Smooth muscle cell (in vitro differentiated cells): ENCODE results near the gene EPB41L4A. TPM values are rescaled to one million over a fixed set of nuclear protein-coding genes. Genes with fewer than 3 reads are reported as not detected.

Experiments
- DNase-seq: peaks from one replicate; lab custom pipeline; 2025; ENCODE audit not compliant: unreplicated experiment; lab: John Stamatoyannopoulos, UW
- H2AFZ ChIP-seq: fragments of 200-600 bp; sonication (generic); 2 replicates; pipeline ENCODE4 v1.6.0; 2016; ENCODE audit warnings: antibody characterized with exemption, low read depth, mild to moderate bottlenecking
- H3F3A ChIP-seq: fragments of 200-600 bp; sonication (generic); 2 replicates; pipeline ENCODE4 v1.6.0; 2017; ENCODE audit warnings: antibody characterized with exemption, low read depth
- H3K27ac ChIP-seq: fragments of 200-600 bp; sonication (generic); 2 replicates; pipeline ENCODE4 v1.5.1; 2016; ENCODE audit warnings: low read depth, mild to moderate bottlenecking
- H3K27me3 ChIP-seq: fragments of 200-600 bp; sonication (generic); 2 replicates; pipeline ENCODE4 v1.6.1; 2016; ENCODE audit warnings: low read depth, mild to moderate bottlenecking
- H3K36me3 ChIP-seq: fragments of 200-600 bp; sonication (generic); 2 replicates; pipeline ENCODE4 v1.5.1; 2016; ENCODE audit warnings: low read depth
- H3K4me1 ChIP-seq: fragments of 200-600 bp; sonication (generic); 2 replicates; pipeline ENCODE4 v1.5.1; 2016; ENCODE audit warnings: low read depth
- H3K4me2 ChIP-seq: fragments of 200-600 bp; sonication (generic); 2 replicates; pipeline ENCODE4 v1.6.0; 2016; ENCODE audit warnings: mild to moderate bottlenecking
- H3K4me3 ChIP-seq: fragments of 200-600 bp; sonication (generic); 2 replicates; pipeline ENCODE4 v1.5.1; 2016; ENCODE audit warnings: mild to moderate bottlenecking
- H3K79me2 ChIP-seq: fragments of 200-600 bp; sonication (generic); 2 replicates; pipeline ENCODE4 v1.6.0; 2016; ENCODE audit warnings: low read depth, mild to moderate bottlenecking
- H3K9ac ChIP-seq: fragments of 200-600 bp; sonication (generic); 2 replicates; pipeline ENCODE4 v1.6.0; 2016; ENCODE audit warnings: low read depth
- H3K9me3 ChIP-seq: fragments of 200-600 bp; sonication (generic); replicated peaks from 2 replicates; pipeline ENCODE4 v1.5.1; 2016; ENCODE audit warnings: low read depth
- H4K20me1 ChIP-seq: fragments of 200-600 bp; sonication (generic); 2 replicates; pipeline ENCODE4 v1.6.0; 2016; ENCODE audit warnings: low read depth
- CTCF ChIP-seq: fragments of 200-600 bp; sonication (generic); IDR thresholded peaks from 2 replicates; pipeline ENCODE4 v1.5.1; 2017; ENCODE audit warnings: borderline replicate concordance, mild to moderate bottlenecking, antibody characterized with exemption; ENCODE audit not compliant: insufficient read depth, poor library complexity, severe bottlenecking
- WGBS: methylation state at CpG from one replicate; pipeline ENCODE4 v1.1.7; 2016; ENCODE audit warnings: low lambda C conversion rate; 5-methylcytosine and 5-hydroxymethylcytosine counted together
- polyA plus RNA-seq: library from polyadenylated mRNA; unstranded; fragments of >200 nt; fragmentation: Nextera tagmentation; extraction: Ambion mirVana; gene quantifications from 2 replicates; pipeline ENCODE4 v1.2.1, GENCODE V29; 2016
- total RNA-seq: library from RNA; depleted of rRNA; stranded (reverse); fragments of >200 nt; gene quantifications from 2 replicates; pipeline ENCODE4 v1.2.3, GENCODE V29; 2014

EPB41L4A gene
- total and polyA plus RNA-seq, 2 experiments from 2014 or later: 2.9 to 8.9 TPM

- H3K9ac ChIP-seq: no peak overlapping the region
- no peak for DNase-seq
- H3K27ac ChIP-seq: no peak overlapping the region
- H3K4me1 ChIP-seq: no peaks in the 10 kb centered on the region
- no peak overlapping the region for H3K4me2 ChIP-seq
- no peaks in the 10 kb centered on the region for H3K9me3 ChIP-seq
- no peak for TF ChIP-seq CTCF
- H3K4me3 ChIP-seq: no peak overlapping the region
- no peak overlapping the region for H2AFZ ChIP-seq
- H4K20me1 ChIP-seq: no peaks in the 10 kb centered on the region
- WGBS: 95% methylated on average over 4 of the region's 4 CpGs
- H3F3A ChIP-seq: no peaks in the 10 kb centered on the region
- no peaks in the 10 kb centered on the region for H3K27me3 ChIP-seq
- H3K79me2 ChIP-seq: no peaks in the 10 kb centered on the region
- no peaks in the 10 kb centered on the region for H3K36me3 ChIP-seq
Measured at GRCh38 chr5:112264151-112264550, 154.9 kb downstream of the EPB41L4A start.

- no peak for TF ChIP-seq CTCF
Measured at GRCh38 chr5:112263469-112263868, 155.6 kb downstream of the EPB41L4A start.

GRCh38 chr5:112258571-112258970 is 160.5 kb downstream of the EPB41L4A start:
- H3K27ac ChIP-seq: no peak overlapping the region
- no peak for TF ChIP-seq CTCF
- 87% methylated on average over 2 of the region's 2 CpGs for WGBS
- no peak overlapping the region for H3K4me3 ChIP-seq
- no peaks in the 10 kb centered on the region for H4K20me1 ChIP-seq
- no peak overlapping the region for H2AFZ ChIP-seq
- H3K79me2 ChIP-seq: no peaks in the 10 kb centered on the region
- H3K36me3 ChIP-seq: no peaks in the 10 kb centered on the region
- H3K4me2 ChIP-seq: no peak overlapping the region
- H3K9me3 ChIP-seq: no peaks in the 10 kb centered on the region
- DNase-seq: no peak
- no peaks in the 10 kb centered on the region for H3F3A ChIP-seq
- H3K27me3 ChIP-seq: no peaks in the 10 kb centered on the region
- peaks cover 4% of the 10 kb centered on the region for H3K4me1 ChIP-seq
- H3K9ac ChIP-seq: no peak overlapping the region

More at GRCh38 chr5:112263469-112263868, 155.6 kb downstream of the EPB41L4A start:
- Histone ChIP-seq H4K20me1 (no peaks in the 10 kb centered on the region), H2AFZ (no peak overlapping the region), H3K4me3 (no peak overlapping the region), H3K36me3 (no peaks in the 10 kb centered on the region), H3K4me1 (no peaks in the 10 kb centered on the region), H3K27ac (no peak overlapping the region), H3K4me2 (no peak overlapping the region), H3K27me3 (no peaks in the 10 kb centered on the region), H3K9ac (no peak overlapping the region), H3F3A (no peaks in the 10 kb centered on the region), H3K9me3 (no peaks in the 10 kb centered on the region), H3K79me2 (no peaks in the 10 kb centered on the region)
- DNase-seq: no peak
- WGBS: 94% methylated on average over 1 of the region's 1 CpG

GRCh38 chr5:112257976-112258375 is 161.1 kb downstream of the EPB41L4A start:
- H3K27me3 ChIP-seq: no peaks in the 10 kb centered on the region
- no peak overlapping the region for H3K27ac ChIP-seq
- H3K4me1 ChIP-seq: peaks cover 4% of the 10 kb centered on the region
- TF ChIP-seq CTCF: no peak
- H2AFZ ChIP-seq: no peak overlapping the region
- H3K4me3 ChIP-seq: no peak overlapping the region
- no peaks in the 10 kb centered on the region for H3K9me3 ChIP-seq
- no peaks in the 10 kb centered on the region for H4K20me1 ChIP-seq
- no peak overlapping the region for H3K4me2 ChIP-seq
- no peak for DNase-seq
- no peak overlapping the region for H3K9ac ChIP-seq
- no peaks in the 10 kb centered on the region for H3F3A ChIP-seq
- H3K79me2 ChIP-seq: no peaks in the 10 kb centered on the region
- H3K36me3 ChIP-seq: no peaks in the 10 kb centered on the region
